SIG-M5 treated with dmso at 0.1 percent for 504 hours (cell line): ENCODE measurements around the gene PPME1.

Source experiments
- DNase-seq: peaks from one replicate; lab custom pipeline; 2025; ENCODE audit not compliant: unreplicated experiment; lab: John Stamatoyannopoulos, UW

PPME1 gene

DNA sequence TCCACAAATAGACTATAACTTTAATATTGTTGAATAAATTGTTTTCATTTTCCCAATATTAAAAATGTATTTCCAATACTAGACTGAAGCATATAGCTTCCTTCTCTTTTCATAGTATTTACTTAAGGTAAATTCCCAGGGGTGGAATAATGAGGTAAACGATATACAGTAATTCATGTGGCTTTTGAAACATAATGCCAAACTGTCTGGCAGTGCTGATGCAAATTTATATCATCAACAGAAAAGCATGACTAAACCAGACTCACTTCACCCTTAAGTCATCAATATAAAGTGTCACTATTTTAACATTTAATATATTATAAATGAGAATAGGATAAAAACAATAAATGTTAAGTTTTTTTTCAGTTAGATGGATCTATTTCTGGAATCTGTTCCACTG lies 13.9 kb upstream of the PPME1 start:
- DNase-seq: no peak

DNA sequence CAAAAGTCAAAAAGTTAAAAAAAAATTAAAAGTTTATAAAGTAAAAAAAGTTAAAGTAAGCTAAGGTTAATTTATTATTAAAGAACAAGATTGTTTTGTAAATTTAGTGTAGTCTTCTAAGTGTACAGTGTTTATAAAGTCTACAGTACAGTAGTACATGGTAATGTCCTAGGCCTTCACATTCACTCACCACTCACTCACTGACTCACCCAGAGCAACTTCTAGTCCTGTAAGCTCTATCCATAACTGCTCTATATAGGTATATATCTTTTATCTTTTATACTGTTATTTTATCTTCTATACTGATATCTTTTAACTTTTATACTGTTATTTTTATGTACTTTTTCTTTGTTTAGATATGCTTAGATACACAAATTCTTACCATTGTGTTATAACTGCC lies 11.4 kb upstream of the PPME1 start:
- DNase-seq: no peak

DNA sequence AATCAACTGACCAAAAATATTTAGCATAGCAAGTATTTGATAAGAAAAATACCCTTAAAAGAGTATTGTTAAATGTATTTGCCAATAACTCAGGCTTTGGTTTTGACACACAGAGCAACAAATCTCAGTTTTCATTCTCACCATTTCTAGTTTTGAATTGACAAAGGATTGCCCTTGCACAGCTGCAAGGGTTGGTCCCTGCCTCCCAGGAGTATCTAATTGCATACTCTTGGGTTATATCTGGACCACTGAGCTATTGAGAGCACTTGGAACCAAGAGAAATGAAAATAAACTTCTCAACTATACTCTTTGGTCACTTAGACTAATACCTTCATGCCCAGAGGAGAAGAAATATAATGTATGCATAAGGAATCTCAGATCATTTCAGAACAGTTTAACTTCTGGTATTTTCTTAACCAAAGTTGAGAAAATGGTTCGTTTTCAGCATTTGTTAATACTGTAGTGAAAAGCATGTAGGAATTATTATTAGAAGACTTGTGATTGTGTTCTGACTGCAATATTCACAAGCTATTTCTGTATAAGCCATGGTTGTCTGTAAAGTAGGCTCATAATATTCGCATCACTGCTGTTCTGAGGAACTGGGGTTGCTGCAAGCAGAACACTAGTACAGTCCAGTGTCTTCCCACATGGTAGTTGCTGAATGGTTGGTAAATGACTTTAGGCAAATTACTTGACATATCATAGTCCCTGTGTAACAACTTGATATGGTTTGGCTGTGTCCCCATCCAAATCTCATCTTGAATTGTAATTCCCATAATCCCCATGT lies 8.2 kb upstream of the PPME1 start:
- DNase-seq: no peak

DNA sequence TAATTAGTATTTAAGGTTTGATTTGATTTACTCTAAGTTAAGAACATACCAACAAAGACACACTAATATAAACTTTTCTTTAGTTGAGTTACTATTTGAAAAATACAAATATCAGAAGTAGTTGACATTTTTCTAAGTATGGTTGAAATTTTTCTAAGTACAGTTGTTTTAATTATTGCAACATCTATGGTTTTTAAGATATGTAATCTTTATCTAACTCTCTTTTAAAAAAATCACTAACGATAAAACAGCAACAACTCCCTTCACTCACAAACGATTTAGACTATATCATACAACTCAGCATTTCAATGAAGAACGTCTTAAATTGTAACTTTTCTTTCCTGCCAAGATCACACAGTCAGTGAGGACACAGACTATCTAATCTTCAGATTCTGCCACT lies 2.3 kb upstream of the PPME1 start:
- DNase-seq: no peak

DNA sequence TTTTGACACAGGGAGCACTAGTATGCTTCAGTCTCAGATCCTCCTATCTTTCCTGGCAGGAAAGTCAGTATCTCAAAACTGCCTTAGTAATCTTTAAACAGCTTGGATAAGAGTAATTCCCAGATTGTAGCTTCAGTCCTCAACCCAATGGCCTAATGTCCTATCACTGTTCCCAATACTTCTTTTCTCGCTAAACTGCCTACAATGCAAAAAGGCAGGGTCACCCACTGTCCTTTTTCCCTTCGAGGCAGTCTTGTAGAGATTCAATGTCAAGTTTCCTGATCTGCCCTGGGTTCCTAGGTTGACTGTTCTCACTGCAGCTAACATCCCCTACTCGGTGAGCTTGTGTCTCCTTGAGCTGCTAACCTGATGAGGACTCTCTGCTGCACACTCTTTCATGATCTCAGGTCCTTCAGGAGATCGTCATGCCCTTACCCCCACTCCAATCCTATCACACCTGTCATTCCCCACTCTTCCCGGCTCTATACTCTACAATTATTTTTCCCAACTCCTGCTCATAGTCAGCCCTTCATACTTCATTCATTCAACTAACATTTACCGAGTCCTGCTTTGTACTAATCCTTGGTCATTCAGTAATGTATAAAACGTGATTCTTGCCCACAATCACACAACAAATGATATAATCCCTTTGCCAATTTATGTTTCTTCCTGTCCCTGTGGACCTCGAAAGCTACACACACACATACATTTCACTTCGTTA lies 1.2 kb upstream of the PPME1 start:
- no peak for DNase-seq

DNA sequence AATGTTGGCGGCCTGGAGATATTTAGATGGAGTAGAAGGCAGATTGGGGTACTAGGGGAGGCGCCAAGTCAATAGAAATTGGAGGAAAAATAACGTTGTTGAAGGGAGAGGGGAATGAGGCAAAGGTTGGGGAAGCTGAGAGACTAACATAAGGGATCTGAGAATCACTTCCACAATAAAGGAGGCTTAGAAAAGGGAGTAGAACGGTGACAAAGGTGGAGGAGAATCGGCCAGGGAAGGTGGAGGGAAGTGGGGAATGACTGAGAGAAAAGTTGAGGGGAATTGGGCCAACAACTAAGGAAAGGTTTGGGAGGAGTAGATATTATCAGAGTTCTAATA lies 510 bp downstream of the PPME1 start:
- no peak for DNase-seq

DNA sequence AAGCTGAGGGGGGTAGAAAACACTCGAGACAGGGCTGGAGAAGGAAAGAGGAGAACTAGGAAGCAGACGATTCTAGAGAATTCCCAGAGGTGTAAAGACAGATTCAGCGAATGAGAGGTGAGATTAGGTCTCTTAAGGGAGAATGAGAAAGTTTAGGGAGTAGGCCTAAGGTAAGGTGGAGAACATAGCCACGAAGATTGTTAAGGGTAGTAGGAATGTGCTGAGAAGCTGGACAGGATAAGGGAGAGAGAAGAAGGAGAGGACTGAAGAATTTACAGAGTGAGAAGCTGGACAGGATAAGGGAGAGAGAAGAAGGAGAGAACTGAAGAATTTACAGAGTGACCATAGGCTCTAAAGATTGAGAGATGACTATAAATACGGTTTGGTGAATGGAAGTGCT lies 908 bp downstream of the PPME1 start:
- no peak for DNase-seq

DNA sequence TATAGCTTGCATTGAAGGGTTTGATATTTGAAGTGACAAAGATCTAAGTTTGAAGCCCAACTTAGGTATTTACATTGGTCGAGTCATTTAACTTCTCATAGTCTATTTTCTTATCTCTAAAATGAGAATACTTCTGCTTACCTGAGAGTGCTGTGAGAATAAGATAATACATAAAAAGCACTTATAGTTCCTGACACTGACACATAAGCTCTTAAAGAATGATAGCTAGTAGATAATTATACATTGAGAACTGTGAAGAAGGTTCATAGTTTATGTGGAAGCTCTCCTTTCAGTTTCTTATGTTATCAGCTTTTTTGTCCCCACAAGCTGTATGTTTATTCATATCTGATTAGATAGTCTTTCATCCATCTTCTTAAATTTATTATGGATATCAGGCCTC lies 4.8 kb downstream of the PPME1 start:
- DNase-seq: no peak

DNA sequence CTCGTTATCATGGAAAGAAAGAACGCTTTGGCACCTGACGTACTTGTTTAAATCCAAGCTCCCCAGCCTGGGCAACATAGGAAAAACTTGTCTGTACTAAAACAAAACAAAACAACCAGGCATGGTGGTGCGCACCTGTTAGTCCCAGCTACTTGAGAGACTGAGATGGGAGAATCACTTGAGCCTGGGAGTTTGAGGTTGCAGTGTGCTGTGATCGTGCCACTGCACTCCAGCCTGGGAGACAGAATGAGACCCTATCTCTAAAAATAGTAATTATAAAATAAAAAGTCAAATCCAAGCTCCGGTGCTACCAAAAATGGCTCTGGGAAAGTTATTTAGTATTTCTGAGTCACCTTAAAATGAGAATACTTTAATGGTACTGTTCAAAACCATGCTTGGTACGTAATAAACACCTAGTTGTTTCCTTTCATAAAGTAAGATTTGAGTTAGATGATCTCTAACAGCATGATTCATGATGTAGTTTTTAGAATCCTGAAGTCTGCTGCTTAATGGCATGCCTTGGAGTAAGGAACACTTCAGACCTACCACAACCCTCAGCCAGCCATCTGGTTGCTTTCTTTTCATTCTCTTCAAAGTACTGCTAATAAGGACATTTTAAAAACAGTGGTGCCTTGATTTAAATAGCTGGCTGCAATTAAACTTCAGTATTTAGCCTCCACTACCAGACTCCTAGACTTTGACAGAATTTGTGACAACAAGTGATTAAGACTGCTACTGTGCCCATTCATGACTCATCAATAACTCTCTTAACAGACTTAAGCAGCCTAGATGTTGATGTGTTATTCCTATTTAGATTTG lies 8.4 kb downstream of the PPME1 start:
- DNase-seq: no peak

DNA sequence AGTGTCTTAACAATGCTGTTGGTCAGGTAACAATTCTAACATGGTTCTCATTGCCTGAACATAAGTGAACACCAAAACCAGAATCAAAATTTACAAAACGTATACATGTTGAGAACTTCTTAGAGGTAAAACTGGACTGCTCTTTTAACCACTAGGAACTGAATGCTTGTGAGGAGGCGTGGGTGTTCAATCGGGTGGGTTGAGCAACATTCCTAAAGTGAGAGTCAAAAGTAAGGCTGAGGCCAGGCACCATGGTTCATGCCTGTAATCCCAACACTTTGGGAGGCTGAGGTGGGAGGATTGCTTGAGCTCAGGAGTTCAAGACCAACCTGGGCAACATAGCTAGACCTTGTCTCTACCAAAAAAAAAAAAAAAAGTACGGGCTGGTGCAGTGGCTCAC lies 11.5 kb downstream of the PPME1 start:
- no peak for DNase-seq

DNA sequence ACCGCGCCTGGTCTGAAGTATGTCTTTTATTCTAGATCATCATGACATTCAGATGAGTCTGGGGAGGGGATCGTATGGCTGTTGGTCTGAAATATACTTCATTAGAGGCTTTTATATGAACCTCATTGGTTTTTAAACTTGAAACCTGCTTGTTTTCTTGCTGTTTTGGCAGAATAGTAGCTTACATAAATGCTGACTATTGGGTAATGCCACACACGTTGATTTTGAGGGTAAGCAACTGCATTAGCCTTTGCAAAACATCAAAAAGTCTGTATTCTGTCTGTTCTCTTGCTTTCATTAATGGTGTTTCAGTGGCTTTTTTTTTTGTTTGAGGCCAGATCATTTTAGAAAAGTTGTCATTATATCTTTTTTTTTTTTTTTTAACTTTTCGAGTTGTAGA lies 14.2 kb downstream of the PPME1 start:
- no peak for DNase-seq

DNA sequence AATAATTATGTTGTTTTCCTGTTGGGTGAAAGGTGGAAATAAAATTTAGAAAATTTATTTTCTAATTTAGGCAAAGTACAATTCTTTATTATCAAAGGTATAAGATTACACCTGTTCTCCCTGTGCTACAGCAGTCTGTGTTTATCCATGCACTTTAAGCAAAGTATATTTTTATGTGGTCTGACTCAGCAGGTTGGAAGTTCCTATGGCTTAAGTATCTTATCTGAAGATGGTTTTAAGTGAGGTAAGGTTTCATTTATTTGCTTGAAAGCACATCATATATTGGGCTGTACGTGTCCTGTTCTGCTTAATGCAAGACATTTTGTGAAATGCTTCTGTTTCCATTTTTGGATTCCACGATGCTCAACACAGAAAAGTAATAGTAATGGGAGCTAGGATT lies 14.6 kb downstream of the PPME1 start:
- no peak for DNase-seq

DNA sequence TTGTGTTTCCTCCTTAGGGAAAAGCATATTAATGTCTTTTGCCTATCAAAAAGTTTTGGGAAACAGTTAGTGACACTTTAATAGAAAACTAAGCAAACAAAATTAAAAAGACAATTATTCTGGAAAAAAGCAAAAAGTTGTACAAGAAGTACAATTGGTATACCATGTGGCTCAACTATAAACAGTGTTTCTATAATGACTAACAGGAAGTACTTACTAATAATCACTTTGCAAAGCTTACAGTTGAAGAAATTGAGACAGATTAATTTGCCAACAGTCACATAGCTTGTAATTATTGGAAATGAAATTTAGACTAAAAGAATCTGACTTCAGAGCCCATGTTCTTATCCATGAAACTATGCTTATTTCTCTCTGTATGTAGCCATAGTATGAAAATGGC lies 24.7 kb downstream of the PPME1 start:
- no peak for DNase-seq

DNA sequence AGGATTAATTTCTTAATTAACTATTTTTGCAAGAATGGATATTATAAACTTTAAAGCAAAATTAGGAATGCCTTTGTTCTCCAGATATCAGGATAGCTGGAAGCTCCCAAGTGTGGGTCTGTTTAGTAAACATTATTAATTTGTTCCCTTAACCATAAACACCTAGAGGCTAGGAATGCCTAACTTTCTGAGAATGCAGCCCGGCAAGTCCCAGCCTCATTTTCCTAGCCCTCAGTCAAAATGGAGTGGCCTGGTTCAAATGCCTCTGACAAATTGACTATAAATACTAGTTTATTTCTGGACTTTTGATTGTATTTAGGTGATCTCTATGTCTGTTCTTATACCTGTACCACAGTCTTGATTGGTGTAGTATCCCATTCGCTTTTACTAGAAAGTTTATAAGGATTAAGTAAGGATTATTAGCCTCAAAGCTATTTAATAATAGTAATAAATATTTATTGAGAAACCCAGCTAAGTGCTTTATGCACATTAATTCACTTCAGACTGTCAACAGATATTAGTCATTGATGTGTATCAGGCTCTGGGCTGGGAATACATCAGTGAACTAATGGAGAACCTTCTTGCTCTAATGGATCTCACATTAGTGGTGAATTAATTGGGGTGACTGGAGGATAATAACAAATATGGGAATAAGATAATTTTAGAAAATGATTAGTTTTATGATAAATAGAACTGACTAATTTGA lies 25.8 kb downstream of the PPME1 start:
- no peak for DNase-seq

DNA sequence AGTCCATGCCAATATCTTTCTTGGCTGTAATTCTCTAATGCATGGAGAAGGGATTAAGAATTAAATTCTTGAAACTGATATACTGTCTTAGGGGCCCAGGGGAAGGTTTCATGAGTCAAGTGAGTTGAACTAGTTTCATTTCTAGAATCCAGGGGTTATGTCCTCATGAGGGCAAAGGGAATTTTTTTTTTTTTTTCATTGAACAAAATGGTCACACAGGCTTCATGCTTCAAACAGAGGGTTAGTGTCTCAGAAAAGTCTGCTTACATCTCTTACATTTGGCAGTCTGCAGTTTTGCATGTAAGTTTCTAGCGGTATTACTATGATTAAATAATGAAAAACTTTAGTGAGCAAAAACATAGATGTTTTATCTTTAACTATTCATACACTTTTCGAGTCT lies 32.9 kb downstream of the PPME1 start:
- no peak for DNase-seq

DNA sequence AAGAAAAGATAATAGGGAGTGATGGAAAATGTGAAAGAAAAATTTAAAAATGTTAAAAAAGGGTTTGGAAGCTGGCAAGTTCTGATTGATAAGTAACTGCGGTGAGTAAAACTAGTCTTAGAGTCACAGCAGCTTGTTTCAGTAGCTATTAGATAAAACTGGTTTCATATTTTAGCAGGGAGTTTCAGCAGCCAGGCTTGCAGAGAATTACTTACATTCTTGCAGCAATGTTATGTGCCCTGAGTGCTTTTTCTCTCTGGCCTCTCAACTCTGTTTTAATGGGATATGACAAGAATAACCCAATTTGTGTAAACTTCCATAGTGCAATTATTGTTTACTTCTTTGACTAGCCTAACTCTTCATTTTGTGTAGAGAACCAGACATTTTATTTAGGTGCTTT lies 33.6 kb downstream of the PPME1 start:
- DNase-seq: no peak

DNA sequence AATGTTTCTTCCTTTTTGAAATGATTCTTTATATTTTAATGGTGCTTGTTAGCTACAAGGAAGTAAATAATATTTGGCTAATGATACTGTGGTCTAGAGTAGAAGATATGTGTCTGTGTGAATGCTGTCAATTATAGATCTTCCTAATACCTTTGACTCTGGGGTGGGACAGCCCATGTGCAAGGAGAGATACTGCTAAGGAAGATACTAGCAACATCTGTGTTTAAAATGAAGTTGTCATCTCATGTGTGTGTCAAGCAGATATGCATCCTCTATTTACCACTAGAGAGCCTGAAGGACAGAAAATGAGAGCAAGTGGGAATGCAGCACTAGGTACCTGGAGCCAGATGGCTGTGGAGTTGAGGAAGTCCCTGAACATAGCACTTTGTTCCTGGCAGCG lies 34.1 kb downstream of the PPME1 start:
- DNase-seq: no peak

DNA sequence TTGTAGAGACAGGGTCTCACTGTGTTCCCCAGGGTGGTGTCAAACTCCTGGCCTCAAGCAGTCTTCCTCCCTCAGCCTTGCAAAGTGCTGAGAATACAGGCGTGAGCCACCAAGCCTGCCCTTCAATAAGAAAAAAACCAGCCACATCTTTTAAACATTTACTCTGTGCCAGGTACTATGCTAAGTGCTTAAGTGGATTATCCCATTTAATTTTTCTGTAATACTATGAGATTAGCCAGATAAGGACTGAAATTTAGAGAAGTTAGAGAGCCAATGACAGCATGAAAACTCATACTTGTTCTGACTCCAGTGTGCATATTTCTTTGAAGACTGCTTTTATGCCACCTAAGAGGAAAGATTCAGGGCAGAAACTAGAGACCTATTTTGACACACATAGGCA lies 35.7 kb downstream of the PPME1 start:
- no peak for DNase-seq

DNA sequence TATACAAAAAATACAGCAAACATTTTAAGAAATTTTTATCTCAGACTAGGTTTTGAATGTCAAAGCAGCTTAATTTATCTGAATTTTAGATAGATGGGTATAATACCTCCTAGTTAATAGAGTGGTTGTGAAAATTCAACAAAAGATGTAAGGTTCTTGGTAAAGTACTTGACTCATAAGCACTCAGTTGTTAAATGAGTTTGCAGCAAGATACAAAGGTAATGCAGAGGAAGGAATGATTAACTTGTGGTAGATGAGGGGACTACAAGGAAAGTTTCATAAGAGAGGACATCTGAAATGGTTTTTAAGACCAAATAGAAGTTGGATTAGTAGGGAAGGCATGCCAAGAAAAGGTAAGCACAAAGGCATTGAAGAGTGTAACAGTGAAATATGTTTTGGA lies 37.4 kb downstream of the PPME1 start:
- DNase-seq: no peak

DNA sequence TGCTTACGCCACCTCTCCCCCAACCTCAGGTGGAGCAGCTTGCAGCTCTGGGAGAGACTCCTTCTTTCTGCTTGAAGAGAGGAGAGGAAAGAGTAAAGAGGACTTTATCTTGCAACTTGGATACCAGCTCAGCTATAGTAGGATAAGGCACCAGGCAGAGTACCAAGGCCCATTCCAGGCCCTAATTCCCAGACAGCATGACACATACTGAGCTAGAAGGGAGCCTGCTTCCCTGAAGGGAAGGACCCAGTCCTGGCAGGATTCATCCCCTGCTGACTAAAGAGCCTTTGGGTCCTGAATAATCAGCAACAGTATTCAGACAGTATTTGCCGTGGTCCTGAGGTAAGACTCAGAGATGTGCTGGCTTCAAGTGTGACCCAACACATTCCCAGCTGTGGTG lies 41.4 kb downstream of the PPME1 start:
- DNase-seq: no peak

DNA sequence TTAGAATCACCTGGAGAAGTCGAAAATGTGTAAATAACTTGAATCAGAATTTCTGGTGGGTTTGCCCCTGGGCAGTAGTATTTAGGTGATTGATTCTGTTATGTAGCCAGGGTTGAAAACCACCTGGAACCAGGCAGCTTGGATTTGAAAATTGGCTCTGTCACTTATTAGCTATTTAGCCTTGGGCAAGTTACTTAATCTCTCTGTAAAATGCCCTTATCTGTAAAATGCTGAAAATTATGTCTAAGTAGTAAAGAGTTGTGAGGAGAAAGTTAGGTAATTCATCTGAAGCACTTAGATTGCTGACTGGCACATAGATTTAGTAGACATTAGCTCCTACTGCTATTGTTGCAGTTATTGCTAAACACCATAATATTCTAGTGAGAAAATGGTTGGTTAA lies 49.3 kb downstream of the PPME1 start:
- no peak for DNase-seq

DNA sequence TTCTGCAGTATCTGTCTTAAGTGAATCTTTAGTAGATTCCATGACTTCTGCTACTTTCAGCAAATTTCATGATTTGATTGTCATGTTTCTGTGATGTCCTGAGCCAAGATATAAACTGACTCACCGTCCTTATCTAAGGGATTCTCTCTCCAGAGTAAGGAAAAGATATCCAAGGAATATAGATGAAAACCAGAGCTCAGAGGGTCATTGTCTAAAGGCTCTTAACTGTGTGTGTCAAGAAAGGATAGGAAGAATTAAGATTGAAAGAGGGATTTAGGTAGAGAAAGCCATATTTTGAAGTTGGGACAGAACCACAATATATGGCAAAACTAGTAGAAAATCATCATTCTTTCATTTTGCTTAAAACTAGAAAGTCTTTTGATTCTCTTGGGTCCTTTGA lies 50.7 kb downstream of the PPME1 start:
- no peak for DNase-seq
